HuH-7.5 (cell line): Measurements from ENCODE around the gene FGF21.
A peak's percentile ranks its signal among the peaks of the same experiment; 100 is the strongest.
"Not testable (repeated sequence)": the region's sequence is repeated elsewhere in the genome, so short reads cannot be mapped to it uniquely, and the experiment has no call there.

Source experiments
- DNase-seq: peaks from one replicate; pipeline ENCODE4 v3.0.0; 2011; ENCODE audit warnings: low spot score

FGF21 gene

GRCh38 chr19:48787331-48787730 lies 32.0 kb downstream of the FGF21 start:
- DNase-seq: not testable (repeated sequence)

- no peak for DNase-seq
Measured at GRCh38 chr19:48793271-48793670, 37.9 kb downstream of the FGF21 start.

- DNase-seq: no peak
Measured at GRCh38 chr19:48794291-48794690, 39.0 kb downstream of the FGF21 start.

- DNase-seq: peak; percentile 91
Measured at GRCh38 chr19:48795055-48795684, 39.8 kb downstream of the FGF21 start.

GRCh38 chr19:48795685-48796070 lies 40.4 kb downstream of the FGF21 start:
- no peak for DNase-seq

- DNase-seq: no peak
Measured at GRCh38 chr19:48796298-48797083, 41.2 kb downstream of the FGF21 start.

- no peak for DNase-seq
Measured at GRCh38 chr19:48797103-48797502, 41.8 kb downstream of the FGF21 start.

- no peak for DNase-seq
Measured at GRCh38 chr19:48798937-48799336, 43.6 kb downstream of the FGF21 start.

GRCh38 chr19:48799358-48800300 lies 44.3 kb downstream of the FGF21 start:
- no peak for DNase-seq

- DNase-seq: no peak
Measured at GRCh38 chr19:48802623-48803022, 47.3 kb downstream of the FGF21 start.

- DNase-seq: no peak
Measured at GRCh38 chr19:48804496-48804895, 49.2 kb downstream of the FGF21 start.

GRCh38 chr19:48805452-48805851 lies 50.1 kb downstream of the FGF21 start:
- DNase-seq: no peak

GRCh38 chr19:48806518-48806817 lies 51.1 kb downstream of the FGF21 start:
- no peak for DNase-seq

- DNase-seq: peak; percentile 88
Measured at GRCh38 chr19:48806818-48807589, 51.7 kb downstream of the FGF21 start.

GRCh38 chr19:48807590-48808308 lies 52.4 kb downstream of the FGF21 start:
- DNase-seq: no peak
